AG04450 (cell line): Measurements from ENCODE around the gene SLC16A9. TPM values are rescaled to one million over a fixed set of nuclear protein-coding genes. Genes with fewer than 3 reads are reported as not detected.
"Not testable (repeated sequence)": the region's sequence is repeated elsewhere in the genome, so short reads cannot be mapped to it uniquely, and the experiment has no call there.

Source experiments
- CTCF ChIA-PET: fragments of 300-600, 350-600 bp; formaldehyde crosslinking; extraction: SDS; loops from one replicate; lab custom pipeline; 2022; ENCODE audit warnings: antibody characterized with exemption, inconsistent platforms; lab: Charles Lee
- POLR2A ChIA-PET: fragments of 350-600 bp; formaldehyde crosslinking; extraction: SDS; loops from one replicate; lab custom pipeline; 2021; ENCODE audit warnings: antibody characterized with exemption, inconsistent platforms; lab: Yijun Ruan, JAX
- DNase-seq: peaks from one replicate; pipeline ENCODE4 v3.0.0-alpha.2; 2011; ENCODE audit warnings: low read depth, low spot score
- H3K27ac ChIP-seq: one replicate; pipeline ENCODE4 v1.5.1; 2012; ENCODE audit warnings: low read depth, low read length, control low read depth
- H3K27me3 ChIP-seq: one replicate; pipeline ENCODE4 v1.6.0; 2012; ENCODE audit warnings: low read length; ENCODE audit not compliant: control insufficient read depth, insufficient read depth
- H3K4me3 ChIP-seq: 2 replicates; pipeline ENCODE4 v1.5.1; 2011; ENCODE audit warnings: mild to moderate bottlenecking, low read depth, low read length, control low read depth
- H3K9me3 ChIP-seq: 2 replicates; pipeline ENCODE4 v1.5.1; 2012; ENCODE audit warnings: low read length; ENCODE audit not compliant: control insufficient read depth, insufficient read depth
- polyA plus RNA-seq: library from polyadenylated mRNA; depleted of rRNA; stranded (reverse); fragments of >200 nt; gene quantifications from 2 replicates; pipeline ENCODE4 v1.2.3, GENCODE V29; 2011
- TF ChIP-seq, protein P1 (sequence below): IDR thresholded peaks from 2 replicates; pipeline ENCODE4 v1.5.1; 2011; ENCODE audit warnings: low read depth, low read length, control low read depth, inconsistent platforms

Gene SLC16A9
- polyA plus RNA-seq, 1 experiment: 0.12 TPM

DNA sequence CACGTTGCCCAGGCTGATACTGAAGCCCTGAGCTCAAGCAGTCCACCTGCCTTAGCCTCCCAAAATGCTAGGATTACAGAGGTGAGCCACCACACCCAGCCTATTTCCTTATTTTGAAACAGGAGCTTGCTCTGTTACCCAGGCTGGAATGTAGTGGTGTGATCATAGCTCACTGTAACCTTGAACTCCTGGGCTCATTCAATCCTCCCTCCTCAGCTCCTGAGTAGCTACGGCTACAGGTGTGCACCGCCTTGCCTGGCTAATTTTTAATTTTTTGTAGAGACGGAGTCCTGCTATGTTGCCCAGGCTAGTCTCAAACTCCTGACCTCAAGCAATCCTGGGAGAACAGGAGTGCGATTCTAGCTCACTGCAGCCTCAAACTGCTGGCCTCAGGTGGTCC lies 31.9 kb upstream of the SLC16A9 start:
- no peaks in the 10 kb centered on the region for H3K27me3 ChIP-seq
- POLR2A ChIA-PET: no interaction called here
- DNase-seq: no peak
- TF ChIP-seq, protein P1, sequence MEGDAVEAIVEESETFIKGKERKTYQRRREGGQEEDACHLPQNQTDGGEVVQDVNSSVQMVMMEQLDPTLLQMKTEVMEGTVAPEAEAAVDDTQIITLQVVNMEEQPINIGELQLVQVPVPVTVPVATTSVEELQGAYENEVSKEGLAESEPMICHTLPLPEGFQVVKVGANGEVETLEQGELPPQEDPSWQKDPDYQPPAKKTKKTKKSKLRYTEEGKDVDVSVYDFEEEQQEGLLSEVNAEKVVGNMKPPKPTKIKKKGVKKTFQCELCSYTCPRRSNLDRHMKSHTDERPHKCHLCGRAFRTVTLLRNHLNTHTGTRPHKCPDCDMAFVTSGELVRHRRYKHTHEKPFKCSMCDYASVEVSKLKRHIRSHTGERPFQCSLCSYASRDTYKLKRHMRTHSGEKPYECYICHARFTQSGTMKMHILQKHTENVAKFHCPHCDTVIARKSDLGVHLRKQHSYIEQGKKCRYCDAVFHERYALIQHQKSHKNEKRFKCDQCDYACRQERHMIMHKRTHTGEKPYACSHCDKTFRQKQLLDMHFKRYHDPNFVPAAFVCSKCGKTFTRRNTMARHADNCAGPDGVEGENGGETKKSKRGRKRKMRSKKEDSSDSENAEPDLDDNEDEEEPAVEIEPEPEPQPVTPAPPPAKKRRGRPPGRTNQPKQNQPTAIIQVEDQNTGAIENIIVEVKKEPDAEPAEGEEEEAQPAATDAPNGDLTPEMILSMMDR: no peak
- CTCF ChIA-PET: interaction anchor here (0.6 kb wide), 1 partner anchor 94 kb away, joined by 3 read pairs; no protein-coding TSS in a partner anchor
- H3K27ac ChIP-seq: no peak overlapping the region
- H3K4me3 ChIP-seq: no peak overlapping the region
- no peaks in the 10 kb centered on the region; the same call in 1 of the 2 replicates for H3K9me3 ChIP-seq

DNA sequence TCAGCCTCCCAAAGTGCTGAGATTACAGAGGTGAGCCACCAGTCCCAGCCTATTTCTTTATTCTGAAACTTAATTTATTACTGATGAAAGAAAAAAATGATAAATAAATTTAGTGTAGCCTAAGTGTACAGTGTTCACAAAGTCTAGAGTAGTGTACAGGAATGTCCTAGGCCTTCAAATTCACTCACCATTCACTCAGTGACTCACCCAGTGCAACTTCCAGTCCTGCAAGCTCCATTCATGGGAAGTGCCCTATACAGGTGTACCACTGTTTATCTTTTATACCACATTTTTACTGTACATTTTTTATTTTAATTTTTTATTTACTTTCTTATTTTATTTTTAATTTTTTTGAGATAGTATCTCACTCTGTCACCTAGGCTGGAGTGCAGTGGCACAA lies 31.4 kb upstream of the SLC16A9 start:
- Histone ChIP-seq H3K27me3 (no peaks in the 10 kb centered on the region), H3K4me3 (no peak overlapping the region), H3K27ac (no peak overlapping the region), H3K9me3 (no peaks in the 10 kb centered on the region; the same call in 1 of the 2 replicates)
- ChIA-PET POLR2A (no interaction called here), CTCF (no interaction called here)
- no peak for DNase-seq
- TF ChIP-seq, protein P1: no peak

DNA sequence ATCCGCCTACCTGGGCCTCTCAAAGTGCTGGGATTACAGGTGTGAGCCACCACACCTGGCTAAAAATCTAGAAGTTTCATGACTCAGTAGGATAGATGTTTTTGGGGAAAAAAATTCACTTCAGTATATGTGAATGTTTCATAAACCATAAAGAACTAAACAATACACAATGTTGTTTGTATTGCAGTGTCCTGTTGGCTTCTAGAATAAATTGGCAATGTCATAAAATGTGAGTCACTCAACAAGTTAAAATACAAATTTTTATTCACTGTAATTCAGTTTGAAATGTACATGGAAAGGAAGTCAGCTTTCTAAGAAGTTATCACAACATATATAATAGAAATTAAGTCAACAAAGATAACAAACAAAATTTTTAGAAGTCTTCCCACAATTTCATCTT lies 27.1 kb upstream of the SLC16A9 start:
- TF ChIP-seq, protein P1: no peak
- no peak overlapping the region for H3K4me3 ChIP-seq
- H3K27ac ChIP-seq: no peak overlapping the region
- POLR2A ChIA-PET: no interaction called here
- no peak for DNase-seq
- CTCF ChIA-PET: no interaction called here
- H3K27me3 ChIP-seq: no peaks in the 10 kb centered on the region
- H3K9me3 ChIP-seq: no peaks in the 10 kb centered on the region

DNA sequence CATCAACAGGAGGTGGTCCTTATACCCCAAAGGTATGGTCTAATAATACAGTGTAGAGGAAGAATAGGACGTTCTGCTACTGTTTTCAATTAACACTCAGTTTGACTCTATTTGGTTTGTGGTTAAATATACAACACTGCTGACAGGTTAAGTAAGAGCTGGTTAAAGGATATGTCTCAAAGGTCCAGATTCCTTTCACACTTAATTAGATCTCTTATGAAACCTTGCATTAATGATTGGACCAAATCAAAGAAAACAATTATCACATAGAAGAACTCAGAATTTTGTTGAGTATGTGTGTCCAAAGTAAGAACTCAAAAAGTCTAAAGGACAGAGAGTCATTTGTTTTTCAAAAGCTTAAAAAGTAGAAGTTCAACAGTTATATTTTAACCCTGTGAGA lies 25.6 kb upstream of the SLC16A9 start:
- ChIA-PET CTCF (no interaction called here), POLR2A (no interaction called here)
- no peak for DNase-seq
- Histone ChIP-seq H3K27me3 (no peaks in the 10 kb centered on the region), H3K9me3 (no peaks in the 10 kb centered on the region), H3K27ac (no peak overlapping the region), H3K4me3 (no peak overlapping the region)
- TF ChIP-seq, protein P1: no peak

DNA sequence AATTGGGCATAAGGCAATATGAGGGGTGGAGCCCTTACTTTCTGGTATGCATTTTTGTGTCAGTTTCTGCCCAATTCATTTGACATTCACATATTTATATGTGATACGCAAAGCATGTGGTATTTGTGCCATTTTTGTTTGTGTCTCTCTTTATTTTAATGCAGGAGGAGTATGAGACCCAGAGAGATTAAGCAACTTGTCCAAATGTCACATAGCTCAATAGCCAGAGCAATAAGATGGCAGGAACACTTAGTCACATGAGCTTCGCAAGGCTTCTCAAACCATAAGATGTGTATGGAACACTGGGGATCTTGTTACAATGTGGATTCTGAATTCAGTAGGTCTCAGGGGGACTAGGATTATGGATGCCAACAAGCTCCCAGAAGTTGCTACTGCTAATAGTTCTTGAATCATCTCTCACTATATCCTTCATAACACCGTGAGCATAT lies 24.4 kb upstream of the SLC16A9 start:
- no peak overlapping the region for H3K4me3 ChIP-seq
- H3K27ac ChIP-seq: no peak overlapping the region
- H3K27me3 ChIP-seq: no peaks in the 10 kb centered on the region
- H3K9me3 ChIP-seq: no peaks in the 10 kb centered on the region
- ChIA-PET CTCF (interaction anchor here (0.5 kb wide), 1 partner anchor 19 kb away, joined by 8 read pairs; the partner anchor contains the start of gene MRLN), POLR2A (no interaction called here)
- no peak for DNase-seq
- TF ChIP-seq, protein P1: no peak

DNA sequence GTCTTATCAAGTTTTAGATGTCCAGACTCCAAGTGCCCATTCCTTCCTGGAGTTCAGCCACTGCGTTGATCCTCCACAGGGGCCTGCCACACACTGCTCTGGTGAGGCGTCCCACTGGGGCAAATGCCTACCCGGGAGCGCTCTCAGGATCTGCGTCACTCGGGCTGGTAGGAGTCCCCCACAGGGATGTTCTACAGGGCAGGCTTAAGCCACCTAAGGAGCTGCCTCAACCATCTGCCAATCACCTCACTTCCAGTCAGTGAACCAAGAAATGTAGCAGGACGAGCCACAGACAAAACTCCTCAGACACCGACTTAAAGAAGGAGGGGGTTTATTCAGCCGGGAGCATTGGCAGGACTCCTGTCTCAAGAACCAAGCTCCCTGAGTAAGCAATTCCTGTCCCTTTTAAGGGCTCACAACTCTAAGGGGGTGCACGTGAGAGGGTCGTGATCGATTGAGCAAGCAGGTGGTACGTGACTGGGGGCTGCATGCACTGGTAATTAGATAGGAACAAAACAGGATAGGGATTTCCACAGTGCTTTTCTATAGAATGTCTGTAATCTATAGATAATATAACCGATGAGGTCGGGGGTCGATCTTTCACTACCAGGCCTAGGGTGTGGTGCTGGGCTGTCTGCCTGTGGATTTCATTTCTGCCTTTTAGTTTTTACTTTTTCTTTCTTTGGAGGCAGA lies 23.8 kb upstream of the SLC16A9 start:
- POLR2A ChIA-PET, CTCF ChIA-PET, H3K27me3 ChIP-seq, H3K4me3 ChIP-seq, H3K9me3 ChIP-seq, DNase-seq, H3K27ac ChIP-seq: not testable (repeated sequence)

DNA sequence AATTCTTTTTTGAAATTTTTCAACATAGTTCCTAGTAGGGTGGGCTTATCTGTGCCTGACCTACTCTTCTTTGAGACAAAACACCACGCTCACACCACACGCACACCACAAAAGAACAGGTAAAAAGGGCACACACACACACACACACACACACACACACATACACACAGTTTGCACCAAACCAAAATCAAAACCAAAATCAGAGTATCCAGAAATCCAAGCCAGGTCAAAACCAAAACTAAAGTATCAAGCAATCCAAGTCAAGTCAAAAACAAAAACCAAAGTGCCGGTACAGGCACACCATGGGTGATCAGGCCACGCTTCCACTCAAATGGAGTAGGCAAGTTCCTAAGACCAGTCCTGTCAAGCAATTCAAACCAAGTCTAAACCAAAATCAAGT lies 23.2 kb upstream of the SLC16A9 start:
- H3K27me3 ChIP-seq, H3K27ac ChIP-seq, POLR2A ChIA-PET, H3K9me3 ChIP-seq, CTCF ChIA-PET, H3K4me3 ChIP-seq, DNase-seq: not testable (repeated sequence)
